NCI-H2081 treated with DMSO at 0.1 percent for 48 hours (cell line): ENCODE data around the gene CTDSPL.

Source experiments
- DNase-seq: peaks from one replicate; lab custom pipeline; 2025; lab: John Stamatoyannopoulos, UW

The CTDSPL gene

DNA sequence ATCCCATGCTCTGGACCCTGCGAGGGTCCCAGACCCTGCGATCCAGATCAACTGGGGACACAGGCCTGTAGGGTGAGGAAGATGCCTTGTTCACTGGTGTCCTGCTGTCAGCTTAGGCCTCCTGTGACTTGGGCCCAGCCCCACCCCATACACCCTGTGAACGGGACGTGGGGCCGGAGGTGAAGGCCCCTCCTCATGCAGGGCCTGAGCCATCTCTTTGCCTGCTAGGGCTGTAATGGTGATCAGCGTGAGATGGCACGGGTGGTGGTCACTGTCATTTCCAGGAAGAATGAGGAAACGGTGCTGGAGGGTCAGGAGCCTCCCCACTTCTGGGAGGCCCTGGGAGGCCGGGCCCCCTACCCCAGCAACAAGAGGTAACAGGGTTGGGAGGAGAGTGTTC is 141.3 kb downstream of the CTDSPL start:
- no peak for DNase-seq

DNA sequence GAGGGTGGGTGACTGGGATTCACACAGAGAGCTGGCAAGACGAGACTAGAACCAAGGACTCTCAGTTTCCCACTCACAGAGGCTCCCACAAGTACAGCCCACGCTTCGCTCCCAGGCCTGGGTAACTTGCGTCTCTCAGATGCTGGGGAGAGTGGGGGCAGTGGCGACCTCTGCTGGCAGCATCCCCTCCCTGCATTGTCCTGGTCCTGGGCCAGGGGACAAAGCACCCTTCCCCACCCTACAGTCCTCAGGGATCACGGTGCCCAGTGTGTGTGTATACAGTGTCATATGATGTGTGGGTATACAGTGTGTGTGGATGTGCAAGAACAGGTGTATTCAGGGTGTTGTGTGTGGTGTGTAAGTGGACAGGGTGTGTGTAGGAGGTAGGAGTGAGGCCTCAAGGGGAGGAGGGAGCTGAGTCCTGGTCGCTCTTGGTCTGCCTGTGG is 141.7 kb downstream of the CTDSPL start:
- DNase-seq, result no peak

DNA sequence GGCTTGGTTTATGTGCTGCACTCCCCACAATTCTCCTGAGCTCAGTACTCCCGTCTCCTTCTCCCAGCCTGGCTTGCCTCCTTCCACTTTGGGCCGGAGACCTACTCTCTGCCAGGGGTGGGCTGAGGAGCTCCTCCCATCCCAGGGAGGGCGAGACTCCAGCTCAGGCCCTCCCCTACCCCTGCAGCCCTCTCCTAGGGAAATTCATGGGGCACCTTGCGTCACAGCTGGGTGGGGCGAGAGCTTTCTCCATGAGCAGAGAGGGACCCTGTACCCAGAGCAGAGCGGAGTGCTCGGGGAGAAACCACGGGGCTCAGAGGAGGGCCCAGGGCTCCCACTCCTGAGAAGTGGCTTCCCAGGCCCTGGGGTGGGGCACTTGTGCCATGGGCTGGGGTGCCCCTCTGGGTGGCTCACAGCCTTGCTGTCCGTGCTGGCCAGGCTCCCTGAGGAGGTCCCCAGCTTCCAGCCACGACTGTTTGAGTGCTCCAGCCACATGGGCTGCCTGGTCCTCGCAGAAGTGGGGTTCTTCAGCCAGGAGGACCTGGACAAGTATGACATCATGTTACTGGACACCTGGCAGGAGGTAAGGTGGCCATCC is 142.2 kb downstream of the CTDSPL start:
- DNase-seq, result no peak

DNA sequence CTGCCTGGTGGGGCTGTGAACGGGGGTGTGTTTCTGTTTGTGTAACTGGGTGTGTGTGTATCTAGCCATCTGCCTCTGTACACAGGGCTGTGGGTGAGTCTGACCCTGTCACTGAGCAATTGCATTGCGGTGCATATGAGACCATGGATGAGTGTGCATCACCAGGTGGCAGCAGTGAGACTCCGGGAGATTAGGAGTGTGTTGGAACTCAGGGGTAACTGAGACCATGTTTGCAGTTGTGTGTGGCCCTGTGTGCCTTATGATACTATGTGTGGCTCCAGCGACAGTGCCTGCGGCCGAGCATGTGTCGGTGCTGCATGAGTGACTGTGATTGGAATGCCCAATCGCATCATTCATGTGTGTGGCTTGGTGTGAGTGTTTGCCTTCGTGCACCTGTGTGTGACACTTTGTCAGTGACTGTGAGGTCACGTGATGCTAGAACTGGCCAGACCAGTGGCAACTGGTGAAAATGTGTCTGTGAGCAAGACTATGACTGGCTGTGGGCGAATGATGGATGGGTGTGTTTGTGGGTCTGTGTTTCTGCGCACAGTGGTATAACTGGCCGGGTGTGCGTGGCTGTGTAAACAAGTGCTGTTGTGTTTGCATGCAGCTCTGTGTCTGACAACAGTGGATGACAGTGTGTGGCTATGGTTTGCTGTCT is 142.9 kb downstream of the CTDSPL start:
- no peak for DNase-seq

DNA sequence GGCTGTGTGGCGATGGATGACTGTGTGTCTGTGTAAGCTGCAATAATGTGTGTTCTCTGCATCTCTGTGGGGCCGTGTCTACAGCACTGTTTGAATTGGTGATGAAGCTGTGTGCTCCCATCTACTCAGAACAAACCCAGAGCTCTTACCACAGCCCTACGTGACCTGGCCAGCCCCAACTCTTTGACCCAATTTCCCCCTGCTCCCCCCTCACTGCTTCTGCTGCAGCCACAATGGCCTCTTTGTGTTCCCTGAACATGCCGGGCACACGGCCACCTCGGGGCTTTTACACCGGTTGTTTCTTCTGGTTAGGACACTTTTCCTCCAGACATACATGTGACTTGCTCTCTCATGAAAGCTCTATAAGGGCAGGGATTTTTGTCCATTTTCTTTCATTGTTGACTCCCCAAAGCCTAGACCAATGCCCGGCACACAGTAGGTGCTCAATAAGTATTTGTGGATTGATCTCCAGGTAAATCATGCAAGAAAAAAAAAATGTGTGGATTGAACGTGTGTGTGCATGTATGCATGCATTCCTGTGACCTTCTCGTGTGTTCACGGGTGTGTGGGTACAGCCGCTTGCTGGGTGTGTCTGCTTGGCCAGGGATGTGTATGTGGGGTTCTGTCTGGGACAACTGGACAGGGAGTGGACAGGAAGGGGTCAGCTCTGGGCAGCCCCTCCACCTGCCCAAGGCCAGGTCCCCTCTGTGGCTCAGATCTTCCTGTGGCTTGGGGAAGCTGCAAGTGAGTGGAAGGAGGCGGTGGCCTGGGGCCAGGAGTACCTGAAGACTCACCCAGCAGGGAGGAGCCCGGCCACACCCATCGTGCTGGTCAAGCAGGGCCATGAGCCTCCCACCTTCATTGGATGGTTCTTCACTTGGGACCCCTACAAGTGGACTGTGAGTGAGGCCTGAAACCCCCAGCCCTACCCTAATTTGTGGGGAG is 143.7 kb downstream of the CTDSPL start:
- no peak for DNase-seq

DNA sequence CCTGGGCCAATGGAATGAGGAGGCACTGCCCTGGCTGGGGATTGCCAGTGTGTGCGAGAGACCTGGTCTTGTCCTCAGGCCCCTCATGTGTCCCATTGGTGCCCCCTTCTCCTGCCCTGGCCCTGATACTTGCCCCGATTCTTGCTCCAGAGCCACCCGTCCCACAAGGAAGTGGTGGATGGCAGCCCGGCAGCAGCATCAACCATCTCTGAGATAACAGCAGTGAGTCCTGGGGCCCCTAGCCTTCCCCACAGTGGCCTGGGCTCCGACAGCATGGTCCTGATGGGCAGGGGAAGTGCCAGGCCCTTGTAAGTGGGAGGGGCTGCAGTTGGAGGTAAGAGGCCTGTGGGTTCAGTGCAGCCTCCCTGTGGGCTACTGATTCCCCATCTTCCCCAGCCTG is 144.4 kb downstream of the CTDSPL start:
- DNase-seq, result no peak

DNA sequence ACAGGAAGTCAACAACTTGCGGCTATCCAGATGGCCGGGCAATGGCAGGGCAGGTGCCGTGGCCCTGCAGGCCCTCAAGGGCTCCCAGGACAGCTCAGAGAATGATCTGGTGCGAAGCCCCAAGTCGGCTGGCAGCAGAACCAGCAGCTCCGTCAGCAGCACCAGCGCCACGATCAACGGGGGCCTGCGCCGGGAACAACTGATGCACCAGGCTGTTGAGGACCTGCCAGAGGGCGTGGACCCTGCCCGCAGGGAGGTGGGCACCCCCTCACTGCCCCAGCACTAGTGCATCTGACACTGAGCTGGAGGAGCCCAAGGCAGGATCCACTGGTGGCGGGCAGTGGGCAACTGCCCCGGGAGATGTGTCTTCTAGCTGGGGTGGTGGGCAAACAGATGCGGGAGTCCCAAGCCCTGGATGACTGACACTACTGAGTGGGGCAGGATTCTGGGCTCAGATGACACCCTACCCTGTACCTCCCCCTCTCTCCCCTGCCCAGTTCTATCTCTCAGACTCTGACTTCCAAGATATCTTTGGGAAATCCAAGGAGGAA is 144.8 kb downstream of the CTDSPL start:
- DNase-seq, result no peak

DNA sequence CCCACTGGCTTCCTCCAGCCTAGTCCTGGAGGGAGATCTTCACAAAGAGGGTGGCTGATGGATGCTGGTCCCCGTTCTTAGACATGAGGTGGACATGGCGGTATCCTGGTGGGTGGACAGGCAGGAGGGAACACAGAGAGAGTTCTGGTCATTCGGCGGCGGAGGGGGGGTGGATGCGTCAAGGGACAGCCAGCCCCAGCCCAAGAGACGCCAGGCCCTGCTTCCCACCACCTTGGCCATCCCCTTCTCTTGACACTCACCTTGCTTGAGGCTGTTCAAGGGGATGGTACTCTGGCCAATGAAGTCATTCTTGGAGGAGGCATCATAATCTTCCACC is 146.0 kb downstream of the CTDSPL start:
- DNase-seq, result no peak

DNA sequence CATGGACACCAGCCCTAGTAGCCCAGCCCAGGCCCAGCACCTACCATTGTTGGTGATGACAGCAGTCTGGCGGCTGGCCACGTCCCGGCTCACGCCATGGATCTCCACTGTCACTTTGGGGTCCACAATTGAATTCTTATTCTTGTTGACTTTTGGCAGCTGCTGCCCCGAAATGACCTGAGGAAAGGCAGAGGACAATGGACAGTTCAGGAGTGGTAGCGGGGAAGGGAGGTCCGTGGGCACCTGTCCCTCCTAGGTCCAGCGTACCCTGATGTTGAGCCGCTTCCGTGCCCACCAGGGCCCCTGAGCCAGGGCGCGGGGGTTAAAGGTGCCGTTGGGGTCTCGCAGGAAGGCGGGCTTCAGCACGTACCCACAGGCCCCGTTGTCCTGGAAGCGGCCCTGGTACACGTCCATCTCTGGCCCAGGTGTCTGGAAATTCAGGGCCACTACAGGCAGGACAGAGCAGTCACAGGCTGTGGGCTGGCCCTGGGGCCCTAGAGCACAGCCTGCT is 146.6 kb downstream of the CTDSPL start:
- DNase-seq, result no peak

DNA sequence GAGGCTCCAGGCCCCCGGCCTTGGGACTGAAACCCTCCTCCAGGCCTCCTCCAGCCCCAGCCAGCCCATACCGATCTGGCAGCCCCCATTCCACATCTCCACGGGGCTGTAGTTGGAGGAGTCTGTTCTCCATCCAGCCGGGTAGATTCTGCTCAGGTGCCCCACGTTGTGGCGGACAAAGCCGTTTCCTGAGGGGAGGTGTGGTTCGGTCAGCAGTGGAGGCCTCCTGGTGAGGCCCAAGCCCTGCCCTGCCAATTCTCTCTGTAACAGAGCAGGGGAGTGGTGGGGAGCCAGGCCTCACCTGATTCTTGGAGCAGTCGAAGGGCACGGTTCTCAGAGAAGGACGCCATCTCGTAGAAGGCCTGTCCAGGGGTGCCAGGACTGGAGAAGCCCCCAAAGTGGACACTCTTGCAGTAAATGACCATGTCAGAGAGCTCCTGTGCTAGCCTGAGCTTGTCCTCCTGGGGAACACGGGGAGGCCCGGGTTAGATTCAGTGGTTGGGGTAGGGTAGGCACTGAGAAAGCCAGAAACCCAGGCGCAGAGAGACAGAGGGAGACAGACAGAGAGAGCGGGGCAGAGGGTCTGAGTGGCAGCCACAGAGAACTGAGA is 147.4 kb downstream of the CTDSPL start:
- no peak for DNase-seq

DNA sequence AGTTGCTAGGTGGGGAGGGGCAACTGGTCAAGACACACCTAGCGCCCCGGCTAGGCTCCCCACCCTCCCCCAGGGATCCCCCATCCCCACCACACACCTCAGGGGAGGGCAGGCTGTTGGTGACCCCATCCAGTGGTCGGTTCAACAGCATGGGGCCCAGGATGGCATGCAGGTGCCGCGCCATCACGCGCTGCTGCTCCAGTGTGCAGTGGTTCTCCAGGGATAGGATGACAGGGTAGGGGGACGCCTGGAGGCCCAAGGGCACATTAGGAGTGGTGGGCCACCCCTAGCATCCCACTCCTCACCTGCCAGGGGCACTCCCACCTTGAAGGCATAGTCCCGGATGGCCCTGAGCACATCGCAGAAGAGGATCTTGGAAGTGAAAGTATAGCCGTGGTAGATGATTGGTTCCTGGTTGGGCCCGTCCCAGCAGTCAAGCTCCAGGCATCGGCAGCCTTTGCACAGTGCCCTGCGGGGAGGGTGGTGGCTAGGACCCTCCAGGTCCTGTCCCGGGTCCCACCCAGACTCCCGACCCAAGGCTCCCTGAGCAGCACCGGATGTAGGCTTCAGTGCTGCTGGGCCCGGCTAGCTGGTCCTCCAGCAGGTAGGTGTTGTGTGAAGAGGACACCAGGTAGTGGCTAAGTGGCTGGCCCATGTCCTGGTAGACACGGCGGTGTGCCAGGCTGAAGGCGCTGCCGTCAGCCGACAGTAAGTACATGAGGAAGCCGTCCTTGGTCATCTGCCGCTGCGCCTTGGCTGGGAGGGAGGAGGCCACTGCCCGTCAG is 148.3 kb downstream of the CTDSPL start:
- no peak for DNase-seq

DNA sequence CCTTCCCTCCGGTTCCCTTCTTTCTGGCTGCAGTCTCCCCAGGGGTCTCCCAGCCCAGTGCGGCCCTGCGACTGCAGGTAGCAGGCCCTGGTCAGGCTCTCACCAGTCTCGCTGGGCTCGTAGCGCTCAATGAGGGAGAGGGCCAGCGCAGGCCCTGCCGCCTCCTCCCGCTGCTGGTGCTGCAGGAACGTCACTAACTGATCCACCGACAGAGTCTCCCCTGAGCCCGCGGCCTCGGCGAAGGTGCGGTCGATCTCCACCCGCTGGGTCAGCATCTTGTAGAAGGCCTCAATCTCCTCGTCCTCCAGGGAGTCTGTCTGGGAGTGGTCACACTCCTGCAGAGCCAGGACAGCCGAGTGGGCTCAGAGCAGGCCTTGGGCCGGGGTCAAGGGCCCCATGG is 149.4 kb downstream of the CTDSPL start:
- no peak for DNase-seq

DNA sequence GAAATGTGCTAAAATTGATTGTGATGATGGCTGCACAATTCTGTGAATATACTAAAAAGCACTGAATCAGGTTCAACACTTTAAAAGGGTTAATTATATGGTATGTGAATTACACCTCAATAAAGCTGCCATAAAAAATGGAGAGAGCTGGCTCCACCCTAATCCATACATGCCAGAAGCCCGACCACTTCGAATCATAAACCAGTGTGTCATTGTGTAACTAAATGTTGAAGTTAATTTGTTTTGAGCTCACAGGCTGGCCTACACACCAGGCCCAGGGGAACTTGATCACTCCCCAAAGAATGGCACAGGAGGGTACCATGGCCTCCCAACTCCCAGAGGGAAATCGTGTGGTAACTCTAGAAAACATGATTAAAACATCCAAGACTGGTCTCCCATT is 153.8 kb downstream of the CTDSPL start:
- DNase-seq, result no peak

DNA sequence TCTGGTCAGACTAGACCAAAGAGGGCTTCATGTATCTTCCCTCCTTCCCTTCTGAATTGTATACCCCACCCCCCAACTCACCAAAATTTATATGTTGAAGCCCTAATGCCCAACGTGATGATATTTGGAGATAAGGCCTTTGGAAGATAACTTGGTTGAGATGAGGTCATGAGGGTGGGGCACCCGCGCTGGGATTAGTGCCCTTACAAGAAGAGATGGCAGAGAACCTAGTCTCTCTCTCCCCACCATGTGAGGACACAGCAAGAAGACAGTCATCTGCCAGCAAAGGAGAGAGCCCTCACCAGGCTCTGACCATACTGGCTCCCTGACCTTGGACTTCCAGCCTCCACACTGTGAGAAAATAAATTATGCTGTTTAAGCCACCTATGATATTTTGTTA is 154.3 kb downstream of the CTDSPL start:
- DNase-seq, result no peak

DNA sequence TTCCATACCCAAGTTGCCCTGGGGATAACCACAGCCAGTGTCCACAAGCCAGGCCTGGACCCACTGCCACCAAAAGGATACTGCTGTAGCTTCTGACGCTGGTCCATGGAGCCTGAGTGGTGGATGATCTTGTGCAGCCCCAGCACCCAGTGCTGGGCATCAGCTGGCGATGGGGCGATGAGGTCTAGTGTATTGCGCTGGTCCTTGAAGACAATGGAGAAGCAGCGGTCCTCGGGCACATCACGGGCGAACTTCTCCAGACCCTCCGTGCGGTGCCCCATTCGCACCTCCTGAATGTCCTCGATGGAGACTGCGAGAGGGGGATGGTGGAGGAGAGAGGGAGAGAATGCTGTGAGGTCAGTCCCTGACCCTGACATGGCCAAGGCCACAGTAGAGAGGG is 154.7 kb downstream of the CTDSPL start:
- no peak for DNase-seq

DNA sequence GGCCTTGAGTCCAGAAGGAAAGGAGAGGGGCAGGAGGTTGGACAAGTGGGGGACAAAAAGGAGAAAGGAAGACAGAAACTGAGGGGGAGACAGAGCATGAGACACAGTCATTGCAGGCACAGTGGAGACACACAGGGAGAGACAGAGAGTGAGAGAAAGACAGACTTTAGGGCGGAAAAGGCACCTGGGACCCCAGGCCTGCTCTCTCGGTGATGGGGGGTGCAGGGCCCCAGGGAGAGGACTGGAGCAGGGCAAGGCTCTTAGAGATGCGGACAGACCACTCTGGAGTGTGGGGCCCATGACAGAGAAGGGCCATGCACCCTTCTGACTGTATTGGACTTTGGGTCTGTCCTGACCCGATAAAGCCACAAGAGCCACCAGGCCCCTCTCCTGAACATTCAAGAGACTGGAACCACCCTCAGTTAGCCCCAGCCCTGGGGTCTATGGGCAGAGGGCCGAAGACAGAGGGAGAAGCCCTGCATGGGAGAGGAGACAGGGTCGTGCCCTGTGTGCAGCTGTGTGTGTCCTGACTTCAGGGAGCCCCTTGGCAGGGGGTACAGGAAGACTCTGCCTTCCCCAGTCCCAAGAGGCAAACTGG is 155.3 kb downstream of the CTDSPL start:
- no peak for DNase-seq

DNA sequence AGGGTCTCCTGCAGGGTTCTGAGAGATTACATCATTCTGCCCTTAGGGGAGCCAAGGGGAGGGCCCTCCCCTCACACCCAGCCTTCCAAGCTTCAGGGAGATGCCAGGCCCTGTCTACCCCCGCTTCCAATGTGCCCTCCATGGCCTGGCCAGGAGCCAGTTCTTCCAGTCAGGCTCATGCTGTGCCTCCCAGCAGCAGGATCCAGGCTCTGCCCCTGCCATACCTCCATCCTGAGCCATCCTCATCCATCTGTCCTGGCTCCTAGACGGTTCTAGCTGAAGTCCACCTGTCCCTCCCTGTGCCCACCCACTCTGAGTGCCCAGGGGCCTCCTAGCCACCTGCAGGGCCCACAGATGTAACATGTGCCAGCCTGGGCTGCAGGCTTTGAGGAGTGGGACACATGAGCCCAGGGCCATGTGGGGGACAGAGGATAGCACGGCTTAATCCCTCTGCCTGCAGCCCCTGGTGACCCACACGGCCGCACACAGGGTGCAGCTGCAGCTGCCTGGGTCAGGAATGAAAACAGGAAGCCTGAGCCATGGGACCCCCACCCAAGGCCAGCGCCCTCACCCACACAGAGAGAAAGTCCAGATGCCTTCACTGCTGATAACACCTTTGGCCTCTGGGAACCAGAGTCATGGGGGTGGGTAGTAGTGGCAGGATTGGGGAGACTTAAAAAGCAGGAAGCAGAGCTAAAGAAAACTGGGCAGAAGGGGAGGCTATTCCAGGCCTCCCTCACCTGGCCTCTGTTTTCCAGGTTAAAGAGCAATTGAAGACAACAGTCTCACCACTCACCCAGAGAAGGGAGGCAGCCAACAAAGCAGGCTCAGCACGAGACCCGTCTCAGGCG is 156.0 kb downstream of the CTDSPL start:
- DNase-seq, result no peak

DNA sequence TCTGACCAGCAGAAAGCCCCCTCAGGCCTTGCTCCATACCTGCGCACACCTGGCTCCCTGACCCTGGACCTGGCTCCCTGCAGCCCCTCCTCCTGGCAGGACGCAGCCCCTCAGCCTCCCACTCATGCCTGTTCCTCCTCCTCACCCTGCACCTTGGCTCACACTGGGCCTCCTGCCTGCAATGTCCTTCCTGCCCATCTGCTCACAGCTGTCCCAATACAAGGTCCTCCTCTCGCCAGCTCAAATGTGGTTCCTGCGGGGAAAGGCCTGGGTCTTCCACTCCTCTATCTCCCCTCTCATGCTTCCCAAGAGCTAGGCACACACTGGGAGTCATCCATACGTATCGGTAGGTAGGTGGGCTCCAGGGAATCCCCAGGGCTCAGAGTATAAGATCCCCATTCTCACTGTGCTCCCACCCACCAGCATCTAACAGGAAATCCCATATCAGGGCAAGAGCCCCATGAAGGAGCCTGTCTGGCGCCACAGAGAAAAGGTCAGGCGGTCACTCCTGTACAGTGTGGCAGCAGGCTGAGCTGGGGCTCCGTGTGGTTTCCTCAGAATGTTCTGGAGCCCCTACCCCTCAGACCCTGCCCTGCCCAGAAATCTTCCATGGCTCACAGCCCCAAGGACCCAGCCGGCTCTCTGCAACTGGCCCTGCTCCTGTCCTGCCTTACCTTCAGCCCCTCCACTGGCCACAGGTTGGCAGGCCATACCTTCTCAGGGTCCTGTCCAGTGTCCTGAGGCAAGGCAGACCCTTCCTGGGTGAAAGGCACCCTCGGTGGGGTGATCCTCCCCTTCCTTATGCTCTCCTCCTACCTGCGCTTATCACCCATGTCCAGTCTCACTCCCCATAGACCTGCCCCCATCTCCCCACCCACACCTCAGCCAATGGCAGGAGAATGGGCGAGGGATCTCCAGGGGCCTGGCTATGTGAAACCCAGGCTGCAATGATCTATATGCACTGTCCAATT is 156.9 kb downstream of the CTDSPL start:
- no peak for DNase-seq
